OCI-LY1 (cell line): ENCODE results near the gene CDKAL1.

Experiments
- H2AFZ ChIP-seq: fragments of 200-600 bp; sonication (generic), shearing (Covaris generic); 2 replicates; pipeline ENCODE4 v1.6.0; 2014; ENCODE audit warnings: antibody characterized with exemption, mild to moderate bottlenecking, low read length
- H3F3A ChIP-seq: fragments of 200-600 bp; sonication (generic), shearing (Covaris generic); 2 replicates; pipeline ENCODE4 v1.6.0; 2014; ENCODE audit warnings: mild to moderate bottlenecking, antibody characterized with exemption, low read length, moderate library complexity; ENCODE audit not compliant: insufficient read depth
- H3K27ac ChIP-seq: fragments of 200-600 bp; sonication (generic); 2 replicates; pipeline ENCODE4 v1.5.1; 2014; ENCODE audit warnings: low read length, mixed run types, mild to moderate bottlenecking, low read depth; ENCODE audit not compliant: poor library complexity, severe bottlenecking
- H3K27me3 ChIP-seq: fragments of 200-600 bp; sonication (generic); 2 replicates; pipeline ENCODE4 v1.6.0; 2014; ENCODE audit warnings: antibody characterized with exemption, mild to moderate bottlenecking, low read length, moderate library complexity; ENCODE audit not compliant: insufficient read depth
- H3K36me3 ChIP-seq: fragments of 200-600 bp; sonication (generic); 2 replicates; pipeline ENCODE4 v1.6.1; 2014; ENCODE audit warnings: mild to moderate bottlenecking, antibody characterized with exemption, low read length, moderate library complexity, mixed read lengths; ENCODE audit not compliant: insufficient read depth
- H3K4me1 ChIP-seq: fragments of 200-600 bp; sonication (generic); 2 replicates; pipeline ENCODE4 v1.5.1; 2014; ENCODE audit warnings: mild to moderate bottlenecking, low read length, moderate library complexity; ENCODE audit not compliant: insufficient read depth, severe bottlenecking
- H3K4me2 ChIP-seq: fragments of 200-600 bp; sonication (generic), shearing (Covaris generic); 2 replicates; pipeline ENCODE4 v1.6.1; 2014; ENCODE audit warnings: low read length
- H3K4me3 ChIP-seq: fragments of 200-600 bp; sonication (generic); 2 replicates; pipeline ENCODE4 v1.5.1; 2014; ENCODE audit warnings: low read length, low read depth, mild to moderate bottlenecking, mixed read lengths; ENCODE audit not compliant: poor library complexity, severe bottlenecking
- H3K79me2 ChIP-seq: fragments of 200-600 bp; shearing (Covaris generic); 2 replicates; pipeline ENCODE4 v1.6.1; 2016; ENCODE audit warnings: mixed run types, low read length, mixed read lengths; ENCODE audit not compliant: insufficient read depth
- H3K9ac ChIP-seq: fragments of 200-600 bp; sonication (generic), shearing (Covaris generic); 2 replicates; pipeline ENCODE4 v1.6.1; 2014; ENCODE audit warnings: mild to moderate bottlenecking, low read length, mixed read lengths
- H3K9me2 ChIP-seq: fragments of 200-600 bp; sonication (generic), shearing (Covaris generic); 2 replicates; pipeline ENCODE4 v1.6.1; 2014; ENCODE audit warnings: low read depth, mild to moderate bottlenecking, low read length, mixed read lengths
- H3K9me3 ChIP-seq: fragments of 200-600 bp; shearing (Covaris generic); 2 replicates; pipeline ENCODE4 v1.6.1; 2014; ENCODE audit warnings: low read length, mixed read lengths
- H4K20me1 ChIP-seq: fragments of 200-600 bp; sonication (generic), shearing (Covaris generic); 2 replicates; pipeline ENCODE4 v1.6.0; 2016; ENCODE audit warnings: mild to moderate bottlenecking, low read length; ENCODE audit not compliant: insufficient read depth
- CTCF ChIP-seq: fragments of 200-600 bp; sonication (generic), shearing (Covaris generic); IDR thresholded peaks from 2 replicates; pipeline ENCODE4 v1.5.1; 2017; ENCODE audit warnings: mild to moderate bottlenecking, antibody characterized with exemption, low read length, moderate library complexity, mixed read lengths
- EZH2 ChIP-seq: fragments of 200-600 bp; sonication (generic), shearing (Covaris generic); IDR thresholded peaks from 2 replicates; pipeline ENCODE4 v1.8.0; 2017; ENCODE audit warnings: borderline replicate concordance, mixed run types, mild to moderate bottlenecking, antibody characterized with exemption, low read length, moderate library complexity, mixed read lengths

The CDKAL1 gene

GRCh38 chr6:20870021-20870420, 335.8 kb downstream of the CDKAL1 start:
- Histone ChIP-seq H3K9me3 (no peaks in the 10 kb centered on the region), H3K9me2 (no peaks in the 10 kb centered on the region), H3K27ac (no peak overlapping the region), H4K20me1 (no peaks in the 10 kb centered on the region), H3F3A (no peaks in the 10 kb centered on the region), H3K4me3 (no peak overlapping the region), H3K4me2 (no peak overlapping the region), H3K9ac (no peak overlapping the region), H3K36me3 (no peaks in the 10 kb centered on the region), H2AFZ (no peak overlapping the region), H3K27me3 (no peaks in the 10 kb centered on the region), H3K4me1 (no peaks in the 10 kb centered on the region), H3K79me2 (no peaks in the 10 kb centered on the region)
- TF ChIP-seq CTCF (no peak), EZH2 (no peak)

- no peaks in the 10 kb centered on the region for H3K27me3 ChIP-seq
- no peak overlapping the region for H3K4me2 ChIP-seq
- no peak overlapping the region for H3K27ac ChIP-seq
- no peaks in the 10 kb centered on the region for H3K9me3 ChIP-seq
- H4K20me1 ChIP-seq = no peaks in the 10 kb centered on the region
- no peak overlapping the region for H2AFZ ChIP-seq
- no peaks in the 10 kb centered on the region for H3K79me2 ChIP-seq
- H3K9me2 ChIP-seq = no peaks in the 10 kb centered on the region
- H3K4me3 ChIP-seq = no peak overlapping the region
- H3K9ac ChIP-seq = no peak overlapping the region
- no peaks in the 10 kb centered on the region for H3F3A ChIP-seq
- H3K4me1 ChIP-seq = no peaks in the 10 kb centered on the region
- TF ChIP-seq EZH2 (no peak), CTCF (no peak)
- H3K36me3 ChIP-seq = no peaks in the 10 kb centered on the region
Observed at GRCh38 chr6:20870493-20870892, 336.2 kb downstream of the CDKAL1 start.

GRCh38 chr6:20873425-20874190, 339.4 kb downstream of the CDKAL1 start:
- H3K9ac ChIP-seq = no peak overlapping the region
- TF ChIP-seq EZH2 (no peak), CTCF (no peak)
- no peak overlapping the region for H3K4me3 ChIP-seq
- H3F3A ChIP-seq = no peaks in the 10 kb centered on the region
- H3K9me3 ChIP-seq = no peaks in the 10 kb centered on the region
- H3K27ac ChIP-seq = no peak overlapping the region
- no peaks in the 10 kb centered on the region for H3K9me2 ChIP-seq
- no peaks in the 10 kb centered on the region for H4K20me1 ChIP-seq
- H2AFZ ChIP-seq = no peak overlapping the region
- no peaks in the 10 kb centered on the region for H3K79me2 ChIP-seq
- H3K27me3 ChIP-seq = no peaks in the 10 kb centered on the region
- H3K4me1 ChIP-seq = no peaks in the 10 kb centered on the region
- no peaks in the 10 kb centered on the region for H3K36me3 ChIP-seq
- H3K4me2 ChIP-seq = no peak overlapping the region
